CD14-positive monocyte (primary cell): Measurements from ENCODE around the gene CELSR1. TPM values are rescaled to one million over a fixed set of nuclear protein-coding genes. Genes with fewer than 3 reads are reported as not detected.

Source experiments
- DNase-seq, 3 donors: peaks; one replicate each; pipeline ENCODE4 v3.0.0-alpha.2; 2011 to 2022
- H2AFZ ChIP-seq: 2 replicates; pipeline ENCODE4 v1.6.0; 2012; ENCODE audit warnings: mild to moderate bottlenecking, low read depth, low read length, inconsistent platforms; ENCODE audit not compliant: insufficient read depth, poor library complexity, severe bottlenecking
- H3K27ac ChIP-seq, 2 donors: 1 replicate in 1 of 2; 2 replicates in 1 of 2; pipeline ENCODE4 v1.5.1; 2012 to 2013; ENCODE audit warnings: low read length in 2 of 2, control low read depth in 1 of 2, inconsistent platforms in 1 of 2, low read depth in 1 of 2, mild to moderate bottlenecking in 1 of 2
- H3K27me3 ChIP-seq, 2 donors: one replicate each; pipeline versions ENCODE4 v1.6.0 to v1.6.1; 2011 to 2013; ENCODE audit warnings: low read length in 2 of 2; ENCODE audit not compliant: control insufficient read depth in 2 of 2, insufficient read depth in 2 of 2
- H3K36me3 ChIP-seq, 2 donors: replicated peaks in 1 of 2; 1 replicate in 1 of 2; 2 replicates in 1 of 2; pipeline versions ENCODE4 v1.5.1 to v1.6.1; 2012 to 2013; ENCODE audit warnings: low read length in 2 of 2, control low read depth in 1 of 2, inconsistent platforms in 1 of 2, mild to moderate bottlenecking in 1 of 2; ENCODE audit not compliant: insufficient read depth in 2 of 2, control insufficient read depth in 1 of 2
- H3K4me1 ChIP-seq, 2 donors: 1 replicate in 1 of 2; 2 replicates in 1 of 2; pipeline versions ENCODE4 v1.5.1 to v1.6.1; 2012 to 2013; ENCODE audit warnings: low read length in 2 of 2, control low read depth in 1 of 2, inconsistent platforms in 1 of 2, mild to moderate bottlenecking in 1 of 2, moderate library complexity in 1 of 2; ENCODE audit not compliant: insufficient read depth in 2 of 2, control insufficient read depth in 1 of 2
- H3K4me2 ChIP-seq: replicated peaks from 2 replicates; pipeline ENCODE3; 2012; ENCODE audit warnings: low read length, moderate library complexity, mild to moderate bottlenecking; ENCODE audit not compliant: poor library complexity, severe bottlenecking; ENCODE audit errors: extremely low read depth
- H3K4me3 ChIP-seq, 3 experiments: fragments of 200-600 bp in 1 of 3; sonication (generic) in 1 of 3; replicated peaks in 1 of 3; 1 replicate in 2 of 3; 2 replicates in 1 of 3; pipeline ENCODE4 v1.5.1; 2011 to 2013; ENCODE audit warnings: low read length in 3 of 3, mild to moderate bottlenecking in 3 of 3, control low read depth in 2 of 3, low read depth in 2 of 3, inconsistent platforms in 1 of 3, moderate library complexity in 1 of 3
- H3K79me2 ChIP-seq: 2 replicates; pipeline ENCODE4 v1.6.0; 2012; ENCODE audit warnings: mild to moderate bottlenecking, control low read depth, inconsistent platforms, low read length, moderate library complexity; ENCODE audit not compliant: insufficient read depth
- H3K9ac ChIP-seq: 2 replicates; pipeline ENCODE4 v1.6.0; 2017; ENCODE audit warnings: low read length, mild to moderate bottlenecking; ENCODE audit not compliant: insufficient read depth, poor library complexity, severe bottlenecking
- H3K9me3 ChIP-seq, 2 donors: replicated peaks in 1 of 2; 1 replicate in 1 of 2; 2 replicates in 1 of 2; pipeline versions ENCODE4 v1.5.1 to v1.6.1; 2012 to 2013; ENCODE audit warnings: low read length in 2 of 2, control low read depth in 1 of 2; ENCODE audit not compliant: control insufficient read depth in 1 of 2, insufficient read depth in 1 of 2
- H4K20me1 ChIP-seq: 2 replicates; pipeline ENCODE4 v1.6.0; 2012; ENCODE audit warnings: mild to moderate bottlenecking, low read length, control low read depth, moderate library complexity; ENCODE audit not compliant: insufficient read depth
- H3K27ac Mint-ChIP-seq, 7 donors: one replicate each; pipeline ENCODE4 v1.8.0; 2020; ENCODE audit warnings: mild to moderate bottlenecking in 7 of 7, mixed read lengths in 7 of 7, moderate library complexity in 6 of 7, inconsistent platforms in 2 of 7
- H3K27me3 Mint-ChIP-seq, 3 donors: one replicate each; pipeline ENCODE4 v1.8.0; 2021 to 2022; ENCODE audit warnings: low read depth in 3 of 3, mild to moderate bottlenecking in 3 of 3, mixed read lengths in 3 of 3, moderate library complexity in 3 of 3, inconsistent platforms in 1 of 3
- H3K36me3 Mint-ChIP-seq, 2 donors: one replicate each; pipeline ENCODE4 v1.8.0; 2020; ENCODE audit warnings: mixed read lengths in 2 of 2, inconsistent platforms in 1 of 2, mild to moderate bottlenecking in 1 of 2
- H3K4me1 Mint-ChIP-seq: one replicate; pipeline ENCODE4 v1.8.0; 2020; ENCODE audit warnings: mild to moderate bottlenecking, mixed read lengths
- H3K4me3 Mint-ChIP-seq, 2 donors: one replicate each; pipeline ENCODE4 v1.8.0; 2020; ENCODE audit warnings: mild to moderate bottlenecking in 2 of 2, mixed read lengths in 2 of 2, moderate library complexity in 1 of 2
- H3K9me3 Mint-ChIP-seq, 7 donors: one replicate each; pipeline ENCODE4 v1.8.0; 2020 to 2022; ENCODE audit warnings: mixed read lengths in 7 of 7, mild to moderate bottlenecking in 6 of 7, moderate library complexity in 6 of 7, inconsistent platforms in 2 of 7
- CTCF ChIP-seq: fragments of 200-600 bp; IDR thresholded peaks from one replicate; pipeline ENCODE4 v1.8.0; 2022; ENCODE audit warnings: antibody characterized with exemption, mild to moderate bottlenecking
- WGBS: methylation state at CpG from one replicate; pipeline ENCODE4 v1.1.5; 2013; ENCODE audit warnings: missing lambda C conversion rate; ENCODE audit not compliant: insufficient coverage; 5-methylcytosine and 5-hydroxymethylcytosine counted together
- intact Hi-C, 2 donors: fragments of 100-400 bp; cut with micrococcal nuclease; formaldehyde crosslinking; loops; one replicate each; pipeline versions ENCODE4 v1.15.0 to v1.15.1; 2023
- polyA plus RNA-seq, 3 donors: library from polyadenylated mRNA; depleted of rRNA in 1 of 3; unstranded in 2 of 3; stranded (reverse) in 1 of 3; fragments of 300-500 nt in 2 of 3; fragments of >200 nt in 1 of 3; fragmentation: Illumina TruSeq in 2 of 3; gene quantifications; 1 replicate in 2 of 3; 2 replicates in 1 of 3; pipeline ENCODE4 v1.2.3, GENCODE V29; 2012 to 2021

CELSR1 gene
- polyA plus RNA-seq, 3 donors: 0.16 TPM; not detected in 2

GRCh38 chr22:46532416-46532815, 5.0 kb downstream of the CELSR1 start:
- 74% methylated on average over 2 of the region's 3 CpGs for WGBS

GRCh38 chr22:46531581-46532175, 5.7 kb downstream of the CELSR1 start:
- 93% methylated on average over 11 of the region's 16 CpGs for WGBS
- Histone ChIP-seq H3K9me3 (peaks cover 21 to 22% of the 10 kb centered on the region in 2 donors), H3K4me2 (no peak overlapping the region), H3K4me1 (peaks cover 16 to 19% of the 10 kb centered on the region in 2 donors), H3K79me2 (no peaks in the 10 kb centered on the region), H4K20me1 (no peaks in the 10 kb centered on the region), H2AFZ (no peak overlapping the region), H3K9ac (no peak overlapping the region), H3K36me3 (no peaks in the 10 kb centered on the region), H3K27me3 (peaks cover 5 to 16% of the 10 kb centered on the region in 2 donors), H3K27ac (no peak overlapping the region), H3K4me3 (no peak overlapping the region)
- intact Hi-C loops: no loop called here
- Mint-ChIP-seq H3K36me3 (peaks cover 3 to 7% of the 10 kb centered on the region in 2 donors), H3K4me3 (no peak overlapping the region), H3K4me1 (peaks cover 23% of the 10 kb centered on the region), H3K27ac (no peak overlapping the region), H3K9me3 (peaks cover 5 to 25% (median 20%) of the 10 kb centered on the region in 7 donors), H3K27me3 (peaks cover 21 to 26% (median 22%) of the 10 kb centered on the region in 3 donors)
- TF ChIP-seq CTCF: no peak
- no peak for DNase-seq

More at GRCh38 chr22:46532416-46532815, 5.0 kb downstream of the CELSR1 start:
- Mint-ChIP-seq H3K27me3 (peaks cover 21 to 26% (median 22%) of the 10 kb centered on the region in 3 donors), H3K9me3 (peaks cover 5 to 25% (median 20%) of the 10 kb centered on the region in 7 donors), H3K36me3 (peaks cover 3 to 7% of the 10 kb centered on the region in 2 donors), H3K4me3 (no peak overlapping the region), H3K4me1 (peaks cover 17% of the 10 kb centered on the region), H3K27ac (no peak overlapping the region)
- Histone ChIP-seq H3K27ac (no peak overlapping the region), H3K79me2 (no peaks in the 10 kb centered on the region), H3K4me3 (no peak overlapping the region), H3K4me2 (no peak overlapping the region), H3K9me3 (peaks cover 21 to 22% of the 10 kb centered on the region in 2 donors), H2AFZ (no peak overlapping the region), H4K20me1 (no peaks in the 10 kb centered on the region), H3K36me3 (no peaks in the 10 kb centered on the region), H3K4me1 (peaks cover 10 to 12% of the 10 kb centered on the region in 2 donors), H3K27me3 (peaks cover 5 to 16% of the 10 kb centered on the region in 2 donors), H3K9ac (no peak overlapping the region)
- DNase-seq: no peak
- intact Hi-C loops: no loop called here
- TF ChIP-seq CTCF: no peak
